Caco-2 (cell line): ENCODE measurements around the gene MXRA7. TPM values are rescaled to one million over a fixed set of nuclear protein-coding genes. Genes with fewer than 3 reads are reported as not detected.
A peak's percentile ranks its signal among the peaks of the same experiment; 100 is the strongest.

ENCODE experiments used
- BruUV-seq: library from RNA; stranded (reverse); fragments of 400-500 nt; replicated peaks from 2 replicates; lab custom pipeline; 2021; lab: Mats Ljungman, UMichigan
- CTCF ChIA-PET: fragments of 300-600 bp; sonication (Branson Sonifier 250); formaldehyde crosslinking; loops from one replicate; lab custom pipeline; 2022; ENCODE audit warnings: antibody characterized with exemption; lab: Charles Lee
- POLR2A ChIA-PET: fragments of 300-600 bp; sonication (Branson Sonifier 250); formaldehyde crosslinking; loops from one replicate; lab custom pipeline; 2022; ENCODE audit warnings: antibody characterized with exemption; lab: Charles Lee
- DNase-seq, 2 experiments: peaks; one replicate each; pipeline versions ENCODE4 v3.0.0 to v3.0.0-alpha.2; 2020 to 2022
- H3K27me3 ChIP-seq: replicated peaks from 2 replicates; pipeline ENCODE4 v1.6.0; 2011; ENCODE audit warnings: low read length; ENCODE audit not compliant: control insufficient read depth, insufficient read depth
- H3K36me3 ChIP-seq: 2 replicates; pipeline ENCODE4 v1.5.1; 2011; ENCODE audit warnings: low read length; ENCODE audit not compliant: control insufficient read depth, insufficient read depth
- H3K4me1 ChIP-seq: fragments of 250-450 bp; sonication (Bioruptor Pico); 2 replicates; pipeline ENCODE4 v1.5.1; 2020; ENCODE audit warnings: mild to moderate bottlenecking
- H3K4me3 ChIP-seq: 2 replicates; pipeline ENCODE4 v1.5.1; 2011; ENCODE audit warnings: low read depth, mild to moderate bottlenecking, control low read depth, low read length
- H3K9me3 ChIP-seq: fragments of 250-450 bp; sonication (Bioruptor Pico); 2 replicates; pipeline ENCODE4 v1.5.1; 2020; ENCODE audit warnings: mild to moderate bottlenecking, moderate library complexity
- H3K27ac Mint-ChIP-seq: one replicate; pipeline ENCODE4 v1.8.0; 2022; ENCODE audit warnings: mixed read lengths; ENCODE audit not compliant: unreplicated experiment
- H3K27me3 Mint-ChIP-seq: one replicate; pipeline ENCODE4 v1.8.0; 2022; ENCODE audit warnings: mixed read lengths; ENCODE audit not compliant: insufficient read depth, unreplicated experiment
- H3K36me3 Mint-ChIP-seq: one replicate; pipeline ENCODE4 v1.8.0; 2022; ENCODE audit warnings: mild to moderate bottlenecking, mixed read lengths; ENCODE audit not compliant: insufficient read depth, unreplicated experiment
- H3K4me1 Mint-ChIP-seq: one replicate; pipeline ENCODE4 v1.8.0; 2022; ENCODE audit warnings: low read depth, mixed read lengths; ENCODE audit not compliant: unreplicated experiment
- H3K4me3 Mint-ChIP-seq: one replicate; pipeline ENCODE4 v1.8.0; 2022; ENCODE audit warnings: mild to moderate bottlenecking, moderate library complexity, mixed read lengths; ENCODE audit not compliant: unreplicated experiment
- H3K9me3 Mint-ChIP-seq: one replicate; pipeline ENCODE4 v1.8.0; 2022; ENCODE audit warnings: mixed read lengths; ENCODE audit not compliant: unreplicated experiment
- intact Hi-C: fragments of 100-400 bp; cut with micrococcal nuclease; formaldehyde crosslinking; loops from one replicate; pipeline ENCODE4 v1.10.0; 2022; ENCODE audit not compliant: unreplicated experiment
- total RNA-seq: library from RNA; stranded (reverse); gene quantifications from 2 replicates; pipeline ENCODE4 v1.2.3, GENCODE V29; 2022
- TF ChIP-seq, protein P1 (sequence below), 2 experiments: fragments of 200-600 bp in 1 of 2; IDR thresholded peaks; 1 replicate in 1 of 2; 2 replicates in 1 of 2; pipeline versions ENCODE4 v1.5.1 to v1.8.0; 2011 to 2022; ENCODE audit warnings: antibody characterized with exemption in 1 of 2, control low read depth in 1 of 2, inconsistent platforms in 1 of 2, low read depth in 1 of 2, low read length in 1 of 2, mild to moderate bottlenecking in 1 of 2, moderate library complexity in 1 of 2; ENCODE audit not compliant: insufficient read depth in 1 of 2, severe bottlenecking in 1 of 2, unreplicated experiment in 1 of 2

MXRA7 gene
- total RNA-seq, 1 experiment from 2014 or later = 70.2 TPM

- no peaks in the 10 kb centered on the region for H3K27me3 Mint-ChIP-seq
- peaks cover 7% of the 10 kb centered on the region; the same call in 1 of the 2 replicates for H3K4me1 ChIP-seq
Measured at GRCh38 chr17:76727745-76728456, 17.1 kb upstream of the MXRA7 start.

DNA sequence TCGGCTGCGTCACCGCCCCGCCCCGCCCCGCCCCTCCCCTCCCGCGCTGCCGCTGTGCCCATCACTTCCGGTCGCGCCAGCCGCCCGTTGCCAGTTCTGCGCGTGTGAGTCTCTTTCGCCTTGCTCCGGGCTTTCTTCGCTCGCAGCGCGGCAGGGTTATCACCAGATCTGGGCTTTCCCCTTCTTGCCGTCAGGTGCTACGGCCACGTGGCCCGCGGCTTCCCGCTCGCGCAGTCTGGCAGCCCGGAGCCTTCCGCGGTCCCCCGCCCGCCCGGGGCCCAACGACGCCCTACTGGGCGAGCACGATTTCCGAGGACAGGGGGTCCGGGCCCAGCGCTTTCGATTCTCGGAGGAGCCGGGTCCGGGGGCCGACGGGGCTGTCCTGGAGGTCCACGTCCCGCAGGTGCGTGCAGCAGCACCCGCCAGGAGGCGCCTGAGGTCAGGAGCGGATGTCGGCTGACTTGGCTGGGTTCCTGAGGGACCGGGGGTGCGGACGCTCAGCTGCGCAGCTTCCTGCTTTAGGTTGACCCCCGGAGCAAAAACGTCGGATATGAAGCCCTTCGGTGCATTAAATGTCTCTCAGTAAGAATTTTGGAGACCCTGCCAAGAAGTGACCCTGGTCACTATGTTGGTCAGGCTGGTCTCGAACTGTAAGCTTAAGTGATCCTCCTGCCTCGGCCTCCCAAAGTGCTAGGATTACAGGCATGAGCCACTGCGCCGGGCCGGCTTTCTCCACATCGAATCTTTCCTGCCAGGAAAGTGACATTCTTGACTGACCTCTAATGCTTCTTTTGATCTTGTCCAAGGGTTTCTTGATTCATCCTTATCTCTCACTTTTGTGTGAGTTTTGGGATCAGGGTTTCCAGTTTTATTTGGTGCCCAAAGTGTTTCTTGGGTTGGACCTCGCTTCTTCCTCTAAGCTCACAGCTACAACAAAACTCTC is 16.3 kb upstream of the MXRA7 start, which contains the start of gene METTL23:
Gene METTL23, plus strand, starts transcription at position 64 of the 943 bp plus-strand sequence. CDS start 2,872 bp downstream, outside the sequence.
- Histone ChIP-seq H3K27me3 (no peaks in the 10 kb centered on the region), H3K4me1 (peaks cover 7% of the 10 kb centered on the region; the same call in 1 of the 2 replicates), H3K9me3 (no peaks in the 10 kb centered on the region), H3K36me3 (peaks cover 3% of the 10 kb centered on the region), H3K4me3 (peak within 1 kb of the TSS; percentile 85)
- DNase-seq = peak; percentile 83 to 86
- peak within 1 kb of the TSS; percentile 90 for H3K4me3 Mint-ChIP-seq
- POLR2A ChIA-PET = interaction anchor here (0.6 to 1.6 kb wide), 6 partner anchors 9 to 170 kb away, joined by 3 to 9 read pairs (median 3); partner anchors contain the start of gene MFSD11
- H3K36me3 Mint-ChIP-seq = peaks cover 92% of the 10 kb centered on the region
- no peaks in the 10 kb centered on the region for H3K4me1 Mint-ChIP-seq
- H3K9me3 Mint-ChIP-seq = no peaks in the 10 kb centered on the region
- CTCF ChIA-PET = interaction anchor here (0.6 to 1.7 kb wide), 6 partner anchors 9 to 169 kb away, joined by 3 to 7 read pairs (median 4); partner anchors contain the start of gene MFSD11
- TF ChIP-seq, protein P1, sequence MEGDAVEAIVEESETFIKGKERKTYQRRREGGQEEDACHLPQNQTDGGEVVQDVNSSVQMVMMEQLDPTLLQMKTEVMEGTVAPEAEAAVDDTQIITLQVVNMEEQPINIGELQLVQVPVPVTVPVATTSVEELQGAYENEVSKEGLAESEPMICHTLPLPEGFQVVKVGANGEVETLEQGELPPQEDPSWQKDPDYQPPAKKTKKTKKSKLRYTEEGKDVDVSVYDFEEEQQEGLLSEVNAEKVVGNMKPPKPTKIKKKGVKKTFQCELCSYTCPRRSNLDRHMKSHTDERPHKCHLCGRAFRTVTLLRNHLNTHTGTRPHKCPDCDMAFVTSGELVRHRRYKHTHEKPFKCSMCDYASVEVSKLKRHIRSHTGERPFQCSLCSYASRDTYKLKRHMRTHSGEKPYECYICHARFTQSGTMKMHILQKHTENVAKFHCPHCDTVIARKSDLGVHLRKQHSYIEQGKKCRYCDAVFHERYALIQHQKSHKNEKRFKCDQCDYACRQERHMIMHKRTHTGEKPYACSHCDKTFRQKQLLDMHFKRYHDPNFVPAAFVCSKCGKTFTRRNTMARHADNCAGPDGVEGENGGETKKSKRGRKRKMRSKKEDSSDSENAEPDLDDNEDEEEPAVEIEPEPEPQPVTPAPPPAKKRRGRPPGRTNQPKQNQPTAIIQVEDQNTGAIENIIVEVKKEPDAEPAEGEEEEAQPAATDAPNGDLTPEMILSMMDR (IDR thresholded peaks at IDR 0.05; ENCODE audit: insufficient read depth in 1 of 2, low read depth in 1 of 2, low read length in 1 of 2, severe bottlenecking in 1 of 2, unreplicated experiment in 1 of 2) = peak; percentile 81 to 89
- TSS peak; percentile 70 for BruUV-seq
- H3K27ac Mint-ChIP-seq = peak within 1 kb of the TSS; percentile 84
- intact Hi-C loops = loop anchor here (1.0 kb wide), 1 partner anchor 340 kb away; no protein-coding TSS in a partner anchor
- no peaks in the 10 kb centered on the region for H3K27me3 Mint-ChIP-seq

More at GRCh38 chr17:76727745-76728456, 17.1 kb upstream of the MXRA7 start:
- Histone ChIP-seq H3K9me3 (no peaks in the 10 kb centered on the region), H3K4me3 (peak overlapping the region; percentile 85), H3K36me3 (peaks cover 3% of the 10 kb centered on the region), H3K27me3 (no peaks in the 10 kb centered on the region)
- Mint-ChIP-seq H3K27ac (peak overlapping the region; percentile 84), H3K36me3 (peaks cover 93% of the 10 kb centered on the region), H3K4me1 (no peaks in the 10 kb centered on the region), H3K4me3 (peak overlapping the region; percentile 90), H3K9me3 (no peaks in the 10 kb centered on the region)
- POLR2A ChIA-PET = interaction anchor here (0.6 to 1.6 kb wide), 6 partner anchors 9 to 251 kb away, joined by 3 to 9 read pairs (median 3); partner anchors contain the start of gene MFSD11
- CTCF ChIA-PET = interaction anchor here (1.1 to 1.7 kb wide), 4 partner anchors 8 to 171 kb away, joined by 3 to 7 read pairs (median 4); partner anchors contain the start of gene MFSD11
- DNase-seq = no peak
- intact Hi-C loops = no loop called here
- TF ChIP-seq, protein P1 (IDR thresholded peaks at IDR 0.05; ENCODE audit: insufficient read depth in 1 of 2, low read depth in 1 of 2, low read length in 1 of 2, severe bottlenecking in 1 of 2, unreplicated experiment in 1 of 2) = no peak
- no TSS peak for BruUV-seq
